Measurements from ENCODE around the gene JARID2.
"Not testable (repeated sequence)": the region's sequence is repeated elsewhere in the genome, so short reads cannot be mapped to it uniquely, and the experiment has no call there.

JARID2 gene

DNA sequence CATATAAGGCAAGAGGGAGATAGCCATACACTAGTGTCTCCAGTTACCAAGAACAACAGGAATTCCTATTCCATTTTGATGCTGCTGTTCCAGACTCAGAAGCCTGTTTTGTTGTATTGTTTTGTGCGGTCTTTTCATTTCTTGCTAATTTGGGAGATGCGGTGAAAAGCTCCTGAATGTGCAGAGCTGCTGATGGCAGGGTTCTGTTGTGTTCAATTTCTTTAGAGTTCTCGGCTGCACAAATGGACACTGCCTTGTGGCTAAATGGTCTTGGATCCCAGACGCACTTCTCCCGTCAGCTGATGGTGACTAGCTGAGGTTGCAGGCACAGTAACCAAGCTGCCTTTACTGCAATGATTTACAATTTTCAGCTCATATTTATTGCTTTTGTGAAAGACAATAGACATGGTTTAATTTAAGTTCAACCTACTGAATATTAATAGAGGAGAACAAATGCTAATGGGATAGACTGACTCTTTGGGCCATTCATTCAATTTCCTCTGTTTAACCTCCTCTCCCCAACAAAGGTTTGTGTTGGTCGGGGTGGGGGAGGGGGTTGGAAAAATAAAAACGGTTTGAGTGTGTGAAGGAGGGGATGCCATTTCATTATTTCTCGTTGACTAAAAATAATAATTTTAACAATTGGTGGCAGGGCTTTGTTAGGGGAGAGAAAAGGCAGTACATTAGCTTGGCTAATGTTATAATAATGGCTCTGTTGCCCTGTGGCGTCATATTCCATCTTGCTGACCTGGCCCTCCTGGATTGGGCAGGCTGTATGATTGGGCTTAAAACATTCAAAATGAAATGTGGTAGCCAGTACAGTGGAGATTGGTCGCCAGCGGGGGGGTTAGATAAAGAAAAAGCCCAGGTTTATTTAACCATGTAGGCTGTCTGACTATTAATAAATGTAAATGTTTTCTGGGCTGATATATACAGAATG is 159.5 kb downstream of the JARID2 start:
- no peak for DNase-seq

- no peak for DNase-seq
Observed at GRCh38 chr6:15406452-15406851, 160.6 kb downstream of the JARID2 start.

DNA sequence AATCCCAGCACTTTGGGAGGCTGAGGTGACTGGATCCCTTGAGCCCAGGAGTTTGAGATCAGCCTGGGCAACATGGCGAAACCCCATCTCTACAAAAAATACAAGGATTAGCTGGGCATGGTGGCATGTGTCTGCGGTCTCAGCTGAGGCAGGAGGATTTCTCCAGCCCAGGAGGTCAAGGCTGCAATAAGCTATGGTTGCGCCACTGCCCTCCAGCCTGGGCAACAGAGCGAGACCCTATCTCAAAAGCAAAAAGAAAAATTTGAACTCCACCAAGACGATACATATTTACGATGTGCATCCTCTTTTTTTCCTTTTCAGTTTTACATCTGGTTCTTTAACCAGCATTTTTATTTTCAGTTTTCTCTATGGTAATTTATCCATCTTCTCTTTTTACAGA is 162.1 kb downstream of the JARID2 start:
- DNase-seq: no peak

DNA sequence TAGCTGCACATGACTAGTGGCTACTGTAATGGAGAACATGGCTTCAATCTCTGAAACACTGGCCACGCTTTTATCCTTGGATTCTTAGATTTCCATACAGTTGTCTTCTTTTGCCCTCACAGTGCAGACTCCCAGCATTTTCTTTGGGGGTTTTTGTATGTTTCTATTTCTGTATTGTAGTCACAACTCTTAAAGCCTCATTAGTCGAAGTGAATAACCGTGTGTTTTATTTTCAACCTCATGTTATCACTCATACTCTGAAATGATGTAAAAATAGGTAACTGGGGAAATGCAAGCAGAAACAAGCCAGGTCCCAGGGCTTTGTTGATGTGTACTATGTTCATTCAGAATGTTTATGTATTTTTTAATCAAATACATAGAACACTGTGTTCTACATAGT is 162.9 kb downstream of the JARID2 start:
- DNase-seq: no peak

DNA sequence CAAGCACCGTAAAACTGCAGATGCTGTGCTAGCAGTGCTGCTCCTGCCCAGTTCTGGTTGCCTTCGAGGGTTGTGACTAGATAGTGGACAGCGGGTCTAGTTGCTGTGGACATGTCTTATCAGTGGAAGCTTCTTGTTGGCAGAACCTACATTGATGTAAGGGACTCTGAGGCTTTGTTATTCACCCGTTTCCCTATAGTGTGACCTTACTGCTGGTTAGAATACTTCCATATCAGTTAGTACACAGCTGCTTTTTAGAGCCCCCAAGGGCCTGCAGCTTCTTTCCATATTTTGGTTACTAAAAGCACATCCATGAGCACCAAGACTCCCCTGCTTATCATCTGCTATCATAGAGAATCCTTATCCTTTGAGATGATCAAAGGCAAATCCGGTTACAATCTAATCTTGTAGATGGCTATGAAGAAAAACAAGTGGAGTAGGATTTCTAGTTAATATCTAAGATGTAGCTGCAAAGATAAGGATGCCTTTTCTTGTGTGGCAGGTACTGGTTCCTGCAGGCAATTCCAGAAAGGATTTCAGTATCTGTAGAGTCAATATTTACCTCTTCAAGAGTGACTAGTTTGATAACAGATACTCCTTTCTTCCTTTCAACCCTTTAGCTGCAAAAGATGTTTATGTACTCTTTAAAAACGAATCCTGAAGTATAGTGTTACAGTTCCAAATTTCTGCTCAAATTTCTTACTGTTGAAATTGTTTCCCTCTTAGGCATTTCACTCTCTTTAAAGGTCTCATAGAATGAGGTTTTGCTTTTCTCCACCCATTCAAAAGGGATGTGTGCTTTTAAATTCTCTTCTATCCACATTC is 163.6 kb downstream of the JARID2 start:
- DNase-seq: no peak

DNA sequence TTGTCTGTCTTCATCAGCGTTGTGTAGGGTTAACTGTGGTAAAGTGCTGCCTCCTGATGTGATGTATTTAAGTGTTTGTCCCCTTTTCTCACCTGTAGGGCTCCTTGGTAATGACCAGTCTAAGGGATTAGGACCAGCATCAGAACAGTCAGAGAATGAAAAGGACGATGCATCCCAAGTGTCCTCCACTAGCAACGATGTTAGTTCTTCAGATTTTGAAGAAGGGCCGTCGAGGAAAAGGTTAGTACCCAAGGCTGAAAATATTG is 164.2 kb downstream of the JARID2 start:
- DNase-seq: no peak

DNA sequence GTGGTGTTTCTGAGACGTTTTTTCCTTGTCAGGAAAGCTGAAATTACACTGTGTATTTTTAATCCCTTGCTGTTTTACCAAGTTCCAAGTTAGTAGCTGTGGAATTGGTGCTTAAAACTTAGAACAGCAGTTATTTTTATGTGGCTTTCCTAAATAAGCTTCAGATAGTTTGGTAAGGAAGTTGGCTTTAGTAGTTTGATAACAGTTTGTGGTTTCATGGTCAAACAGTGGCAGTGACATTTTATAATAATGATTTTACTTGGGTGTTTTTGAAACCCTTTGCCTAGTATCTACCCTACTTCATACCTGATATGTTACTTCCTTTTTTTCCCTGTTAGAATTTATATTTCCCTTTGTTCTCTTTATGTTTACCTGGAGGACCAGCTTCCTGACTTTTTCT is 164.9 kb downstream of the JARID2 start:
- DNase-seq: no peak

DNA sequence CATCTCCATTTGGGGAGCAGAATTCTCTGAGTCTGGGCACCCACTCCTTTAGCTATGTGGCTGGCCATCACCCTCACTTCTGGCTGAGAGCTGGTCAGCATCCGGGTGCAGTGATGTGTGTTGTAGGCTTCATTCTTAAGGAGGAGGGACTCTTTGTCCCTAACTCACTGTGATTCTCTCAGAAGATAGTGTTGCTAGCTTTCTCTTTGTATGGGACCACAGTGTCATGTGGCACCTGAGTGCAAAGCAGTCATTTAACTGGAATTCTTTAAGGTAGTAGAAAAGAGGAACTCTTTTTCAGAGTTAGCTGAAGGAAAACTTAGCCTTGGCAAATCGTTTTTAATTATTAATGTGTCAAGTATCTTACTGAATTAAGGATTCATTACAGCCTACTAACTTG is 165.9 kb downstream of the JARID2 start:
- DNase-seq: no peak

- no peak for DNase-seq
Observed at GRCh38 chr6:15412767-15413166, 166.9 kb downstream of the JARID2 start.

DNA sequence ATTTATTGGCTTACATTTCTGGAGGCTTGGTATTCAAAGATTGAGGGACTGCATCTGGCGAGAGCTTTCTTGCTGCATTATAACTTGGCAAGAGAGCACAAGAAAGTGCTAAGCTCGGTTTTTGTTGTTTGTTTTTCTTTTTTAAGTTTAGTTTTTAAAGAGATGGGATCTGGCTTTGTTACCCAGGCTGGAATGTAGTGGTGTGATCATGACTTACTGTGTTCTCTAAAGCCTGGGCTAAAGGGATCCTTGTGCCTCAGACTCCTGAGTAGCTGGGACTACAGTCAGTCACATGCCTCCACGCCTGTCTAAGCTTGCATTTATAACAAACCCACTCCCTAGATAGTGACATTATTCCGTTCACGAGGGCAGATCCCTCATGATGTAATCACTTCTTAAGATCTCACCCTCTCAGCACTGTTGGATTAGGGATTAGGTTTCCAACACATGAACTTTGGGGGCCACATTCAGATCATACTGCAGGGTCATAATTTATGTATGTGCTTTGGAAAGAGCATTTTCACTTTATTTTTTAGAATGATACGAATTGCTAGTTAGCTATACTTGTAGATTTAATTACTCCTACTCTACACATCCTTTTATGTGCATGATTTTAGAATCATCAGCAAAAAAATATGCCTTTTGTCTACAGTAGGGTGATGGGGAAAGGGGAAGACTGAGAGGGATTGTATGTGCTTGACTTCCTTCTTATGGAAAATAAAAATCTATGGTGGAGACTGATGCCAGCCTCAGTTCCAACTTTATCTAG is 167.8 kb downstream of the JARID2 start:
- DNase-seq: no peak

- no peak for DNase-seq
Observed at GRCh38 chr6:15414235-15414612, 168.4 kb downstream of the JARID2 start.

GRCh38 chr6:15415622-15416021 is 169.8 kb downstream of the JARID2 start:
- DNase-seq: not testable (repeated sequence)

DNA sequence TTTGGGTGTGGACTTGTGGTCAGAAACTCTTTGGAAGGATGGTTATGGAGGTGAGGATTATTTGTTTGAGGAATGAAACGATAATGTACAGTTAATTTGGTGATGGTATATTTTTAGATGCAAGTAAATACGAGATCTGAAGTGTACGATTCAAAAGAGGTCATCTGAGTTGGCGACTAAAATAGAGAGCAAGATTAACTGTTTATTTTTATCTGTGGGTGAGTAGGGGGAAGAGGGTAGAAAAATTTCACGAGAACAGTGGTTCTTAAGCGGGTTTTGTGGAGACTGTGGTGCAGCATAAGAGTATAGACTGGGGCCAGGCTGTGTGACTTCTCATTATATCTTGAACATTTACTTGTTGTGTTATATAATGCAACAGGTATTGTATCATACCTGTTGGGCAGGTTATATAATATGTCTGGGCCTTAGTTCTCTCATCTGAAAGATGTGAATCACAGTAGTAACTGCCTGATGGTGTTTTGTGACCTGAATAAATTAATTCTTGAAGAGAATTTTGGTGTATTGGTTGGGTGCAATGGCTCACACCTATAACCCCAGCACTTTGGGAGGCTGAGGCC is 171.2 kb downstream of the JARID2 start:
- no peak for DNase-seq

GRCh38 chr6:15417811-15418210 is 171.9 kb downstream of the JARID2 start:
- DNase-seq: no peak

- no peak for DNase-seq
Observed at GRCh38 chr6:15419493-15419892, 173.6 kb downstream of the JARID2 start.

- no peak for DNase-seq
Observed at GRCh38 chr6:15420959-15421438, 175.1 kb downstream of the JARID2 start.

- no peak for DNase-seq
Observed at GRCh38 chr6:15421945-15422733, 176.3 kb downstream of the JARID2 start.

DNA sequence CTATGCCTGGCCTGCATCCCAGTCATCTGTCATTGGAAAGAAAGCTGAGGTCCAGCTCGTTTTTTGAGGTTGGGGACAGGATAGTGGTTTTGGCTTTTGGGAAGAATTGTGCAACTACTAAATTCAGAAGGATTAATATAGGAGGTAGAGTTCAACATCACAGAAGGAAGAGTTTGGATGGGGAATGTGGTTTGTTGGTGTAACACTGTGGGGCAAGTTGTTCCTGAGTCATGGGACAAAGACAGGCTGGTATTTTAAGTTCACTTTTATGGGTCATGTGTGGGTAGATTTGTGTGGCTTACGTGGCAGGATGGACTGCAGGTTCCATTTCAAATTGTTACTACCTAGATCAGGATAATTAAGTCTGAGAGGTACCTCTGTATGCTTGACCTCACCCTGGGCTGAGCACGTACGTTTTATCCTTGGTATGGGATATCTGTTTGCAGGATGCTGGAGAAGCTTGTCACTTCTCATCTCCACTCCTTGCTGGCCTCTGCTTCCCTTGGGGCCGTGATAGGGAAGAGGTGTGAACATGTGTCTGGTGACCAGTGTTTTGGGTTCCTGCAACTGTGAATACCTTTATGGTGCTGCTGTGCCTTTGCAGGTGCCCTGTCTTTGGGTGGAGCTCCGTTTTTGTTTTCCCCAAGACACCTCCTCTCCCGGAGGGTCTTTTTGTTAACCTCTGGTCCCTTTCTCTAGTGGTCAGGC is 177.6 kb downstream of the JARID2 start:
- DNase-seq: no peak

GRCh38 chr6:15425947-15426346 is 180.1 kb downstream of the JARID2 start:
- DNase-seq: no peak

GRCh38 chr6:15426395-15426794 is 180.5 kb downstream of the JARID2 start:
- no peak for DNase-seq

DNA sequence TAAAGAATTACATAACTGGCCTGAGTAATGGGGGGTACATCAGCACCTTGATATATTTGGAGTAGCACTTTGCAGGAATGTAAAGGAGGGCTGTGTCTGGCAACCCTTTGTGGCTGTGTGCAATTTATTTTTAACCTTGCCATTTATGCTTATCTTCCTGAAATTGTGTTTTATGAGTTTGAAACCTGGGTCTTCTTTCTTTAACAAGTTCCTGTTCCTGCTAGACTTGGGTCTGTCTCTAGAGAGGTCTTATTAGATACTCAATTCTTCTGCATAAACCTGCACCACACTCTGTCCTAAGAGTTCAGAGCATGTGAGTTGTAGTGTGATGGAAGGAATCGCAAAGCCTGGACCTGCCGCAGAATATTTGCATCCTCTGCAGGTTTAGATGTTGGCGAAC is 181.0 kb downstream of the JARID2 start:
- no peak for DNase-seq

Measured in RPMI8226 (cell line).